Lower leg skin (tissue), 4 donors: ENCODE data around the gene RGL4. TPM values are rescaled to one million over a fixed set of nuclear protein-coding genes. Genes with fewer than 3 reads are reported as not detected.

ENCODE experiments used
- DNase-seq, 2 donors: peaks; one replicate each; pipeline ENCODE4 v3.0.0-alpha.2; 2019; ENCODE audit warnings: low spot score in 2 of 2
- H3K4me3 ChIP-seq: fragments of 200-600 bp; sonication (generic); 2 replicates; pipeline ENCODE4 v1.5.1; 2017; ENCODE audit warnings: mild to moderate bottlenecking, low read depth; ENCODE audit not compliant: poor library complexity, severe bottlenecking
- POLR2A ChIP-seq, 2 donors: fragments of 450-650 bp; IDR thresholded peaks; one replicate each; pipeline ENCODE4 v1.6.1; 2016 to 2017; ENCODE audit warnings: antibody characterized with exemption in 2 of 2, mild to moderate bottlenecking in 1 of 2, moderate library complexity in 1 of 2
- WGBS, 2 donors: methylation state at CpG; one replicate each; pipeline ENCODE4 v1.1.5; 2018; 5-methylcytosine and 5-hydroxymethylcytosine counted together
- intact Hi-C: fragments of 100-400 bp; cut with DNase I; formaldehyde crosslinking; loops from one replicate; pipeline ENCODE4 v1.15.0; 2023; ENCODE audit warnings: low total_unique reads
- total RNA-seq, 4 donors: library from RNA; depleted of rRNA; stranded (reverse); fragments of >200 nt; gene quantifications; one replicate each; pipeline ENCODE4 v1.1.0, GENCODE V29; 2016
- TF ChIP-seq, protein P1 (sequence below), 3 donors: fragments of 450-650 bp; IDR thresholded peaks; one replicate each; pipeline ENCODE4 v1.5.1; 2016; ENCODE audit warnings: antibody characterized with exemption in 3 of 3, mild to moderate bottlenecking in 3 of 3, moderate library complexity in 2 of 3

The RGL4 gene
- total RNA-seq, 4 donors from 2014 or later: 0.39 TPM; not detected in 3

DNA sequence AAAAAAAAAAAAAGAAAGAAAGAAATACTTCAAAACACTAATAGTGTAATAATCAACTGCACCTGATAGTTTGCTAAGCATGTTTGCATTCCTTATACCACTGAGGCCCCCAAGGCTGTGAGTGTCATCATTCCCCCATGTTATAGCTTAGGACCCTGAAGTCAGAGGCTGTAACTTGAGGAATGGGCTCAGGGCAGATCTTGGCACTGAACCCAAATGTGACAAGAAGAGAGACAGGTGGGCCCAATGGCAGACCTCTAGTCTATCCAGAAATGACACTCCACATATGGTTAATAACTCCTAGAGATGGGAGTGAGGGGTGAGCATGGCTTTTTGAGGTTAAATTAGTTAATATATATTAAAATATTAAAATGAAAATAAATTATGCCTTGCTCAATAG, 46.9 kb downstream of the RGL4 start:
- DNase-seq: no peak
- H3K4me3 ChIP-seq: no peak overlapping the region
- intact Hi-C loops: no loop called here
- TF ChIP-seq, protein P1, sequence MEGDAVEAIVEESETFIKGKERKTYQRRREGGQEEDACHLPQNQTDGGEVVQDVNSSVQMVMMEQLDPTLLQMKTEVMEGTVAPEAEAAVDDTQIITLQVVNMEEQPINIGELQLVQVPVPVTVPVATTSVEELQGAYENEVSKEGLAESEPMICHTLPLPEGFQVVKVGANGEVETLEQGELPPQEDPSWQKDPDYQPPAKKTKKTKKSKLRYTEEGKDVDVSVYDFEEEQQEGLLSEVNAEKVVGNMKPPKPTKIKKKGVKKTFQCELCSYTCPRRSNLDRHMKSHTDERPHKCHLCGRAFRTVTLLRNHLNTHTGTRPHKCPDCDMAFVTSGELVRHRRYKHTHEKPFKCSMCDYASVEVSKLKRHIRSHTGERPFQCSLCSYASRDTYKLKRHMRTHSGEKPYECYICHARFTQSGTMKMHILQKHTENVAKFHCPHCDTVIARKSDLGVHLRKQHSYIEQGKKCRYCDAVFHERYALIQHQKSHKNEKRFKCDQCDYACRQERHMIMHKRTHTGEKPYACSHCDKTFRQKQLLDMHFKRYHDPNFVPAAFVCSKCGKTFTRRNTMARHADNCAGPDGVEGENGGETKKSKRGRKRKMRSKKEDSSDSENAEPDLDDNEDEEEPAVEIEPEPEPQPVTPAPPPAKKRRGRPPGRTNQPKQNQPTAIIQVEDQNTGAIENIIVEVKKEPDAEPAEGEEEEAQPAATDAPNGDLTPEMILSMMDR (IDR thresholded peaks at IDR 0.05): no peak

DNA sequence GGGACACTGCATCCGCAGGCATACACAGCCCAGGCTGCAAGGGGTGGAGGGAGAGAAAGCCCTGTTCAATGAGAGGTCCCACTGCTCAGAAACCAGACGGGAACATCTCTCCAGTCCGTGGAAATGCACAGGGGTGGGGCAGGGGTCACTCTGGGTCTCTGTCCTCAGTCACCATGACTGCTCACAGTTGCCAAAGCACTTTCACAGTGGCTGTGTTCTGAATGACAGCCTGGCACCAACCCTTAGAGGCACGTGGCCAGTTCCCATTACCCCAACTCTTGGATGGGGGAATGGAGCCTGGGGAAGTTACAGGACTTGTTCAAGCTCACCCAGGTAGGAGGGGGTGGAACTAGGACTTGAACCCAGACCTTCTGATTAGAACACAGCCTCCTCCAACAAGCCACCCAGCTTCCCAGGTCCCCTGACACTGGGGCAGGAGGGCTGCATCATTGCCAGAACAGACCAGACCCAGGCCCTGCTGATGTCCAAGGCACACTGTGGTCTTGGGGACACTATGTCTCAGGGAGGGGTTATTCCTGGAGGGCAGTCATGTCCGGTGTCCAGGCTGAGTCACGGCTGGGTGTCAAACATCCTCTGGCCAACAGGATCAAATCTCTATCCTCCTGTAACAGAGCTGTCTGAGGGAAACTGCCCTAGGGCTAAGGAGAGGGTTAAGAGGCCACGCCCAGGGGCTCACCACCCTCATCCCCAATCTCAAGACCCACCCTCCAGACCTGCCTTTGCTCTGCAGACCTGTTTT, 51.9 kb downstream of the RGL4 start:
- WGBS, 2 donors: 72 to 76% methylated on average over 5 to 7 of the region's 7 CpGs
- intact Hi-C loops: no loop called here
- TF ChIP-seq POLR2A (IDR thresholded peaks at IDR 0.05): no peak
- H3K4me3 ChIP-seq: no peak overlapping the region
- DNase-seq: no peak

DNA sequence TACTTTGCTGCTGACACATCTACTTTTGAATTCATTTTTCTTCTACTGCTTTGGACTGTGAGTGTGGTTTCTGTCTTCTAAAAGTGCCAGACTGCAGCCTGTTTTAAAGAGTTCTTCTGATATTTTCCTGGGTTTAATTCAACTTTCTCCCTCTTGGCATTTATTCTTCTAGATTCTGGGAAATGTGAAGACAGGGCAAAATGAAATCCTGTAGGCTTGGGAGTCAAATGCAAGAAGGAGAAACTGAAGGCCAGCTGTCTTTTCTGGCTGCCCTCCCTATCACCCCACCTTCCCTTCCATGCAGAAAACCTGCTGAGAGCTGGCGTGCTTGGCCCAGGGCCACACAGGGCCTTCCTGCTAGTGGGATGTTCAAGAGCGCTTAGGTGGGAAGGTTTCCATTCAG, 52.5 kb downstream of the RGL4 start:
- H3K4me3 ChIP-seq: no peak overlapping the region
- DNase-seq: no peak
- 79 to 82% methylated on average over 2 of the region's 2 CpGs for WGBS, 2 donors
- intact Hi-C loops: no loop called here
- TF ChIP-seq, protein P1 (IDR thresholded peaks at IDR 0.05): no peak
- no peak for TF ChIP-seq POLR2A (IDR thresholded peaks at IDR 0.05)

GRCh38 chr22:23744001-23744400, 53.2 kb downstream of the RGL4 start:
- TF ChIP-seq, protein P1 (IDR thresholded peaks at IDR 0.05): no peak
- TF ChIP-seq POLR2A (IDR thresholded peaks at IDR 0.05): no peak
- DNase-seq: no peak
- 96 to 97% methylated on average over 13 of the region's 13 CpGs for WGBS, 2 donors
- H3K4me3 ChIP-seq: no peak overlapping the region
- intact Hi-C loops: no loop called here

- DNase-seq: no peak
- intact Hi-C loops: no loop called here
- TF ChIP-seq, protein P1 (IDR thresholded peaks at IDR 0.05): no peak
- TF ChIP-seq POLR2A (IDR thresholded peaks at IDR 0.05): no peak
- H3K4me3 ChIP-seq: no peak overlapping the region
- 94 to 96% methylated on average over 9 to 14 of the region's 14 CpGs for WGBS, 2 donors
Measured at GRCh38 chr22:23744485-23744884, 53.7 kb downstream of the RGL4 start.

GRCh38 chr22:23745791-23746190, 55.0 kb downstream of the RGL4 start:
- no peak for DNase-seq
- H3K4me3 ChIP-seq: no peak overlapping the region
- TF ChIP-seq, protein P1 (IDR thresholded peaks at IDR 0.05): no peak
- TF ChIP-seq POLR2A (IDR thresholded peaks at IDR 0.05): no peak
- 87 to 92% methylated on average over 6 of the region's 6 CpGs for WGBS, 2 donors
- intact Hi-C loops: no loop called here

Other genes starting within 250 kb of the RGL4 start
- not detected for gene IGLL1, start 110.7 kb upstream of the RGL4 start, total RNA-seq
- under 1 TPM in 1 of 4 donors, not detected in 3; 0.75 TPM for gene DRICH1, start 58.7 kb upstream of the RGL4 start, total RNA-seq
- 1 to 10 TPM in 3 of 4 donors, under 1 TPM in 1; 0.63 to 3.2 (median 2.0) TPM for gene ZNF70, start 60.1 kb downstream of the RGL4 start, total RNA-seq
- gene VPREB3, start 63.4 kb downstream of the RGL4 start, total RNA-seq: not detected
- gene C22orf15, start 72.0 kb downstream of the RGL4 start, total RNA-seq: not detected
- gene CHCHD10, start 77.0 kb downstream of the RGL4 start, total RNA-seq: 10 to 100 TPM in 2 of 4 donors, 1 to 10 TPM in 2; 3.8 to 28.3 (median 11.4) TPM
- 1 to 10 TPM in 3 of 4 donors, under 1 TPM in 1; 0.51 to 2.7 (median 1.9) TPM for gene MMP11, start 81.8 kb downstream of the RGL4 start, total RNA-seq
- 10 to 100 TPM; 52.2 to 61.6 (median 55.2) TPM for gene SMARCB1, start 96.0 kb downstream of the RGL4 start, total RNA-seq
- under 1 TPM; 0.21 to 0.49 (median 0.33) TPM for gene DERL3, start 148.0 kb downstream of the RGL4 start, total RNA-seq
- 10 to 100 TPM in 1 of 4 donors, 1 to 10 TPM in 3; 5.0 to 11.1 (median 8.6) TPM for gene SLC2A11, start 166.9 kb downstream of the RGL4 start, total RNA-seq
- 100 to 1,000 TPM; 156 to 362 (median 318) TPM for gene MIF, start 203.4 kb downstream of the RGL4 start, total RNA-seq